ENCODE measurements around the gene POLR3H.

Gene POLR3H

GRCh38 chr22:41481131-41481830, 63.0 kb downstream of the POLR3H start:
- DNase-seq (ENCODE audit: low read depth) = no peak

- no peak for DNase-seq (ENCODE audit: low read depth)
Observed at GRCh38 chr22:41480397-41480735, 63.9 kb downstream of the POLR3H start.

GRCh38 chr22:41479671-41480396, 64.4 kb downstream of the POLR3H start:
- DNase-seq (ENCODE audit: low read depth) = no peak

GRCh38 chr22:41478891-41479521, 65.3 kb downstream of the POLR3H start:
- no peak for DNase-seq (ENCODE audit: low read depth)

- DNase-seq (ENCODE audit: low read depth) = no peak
Observed at GRCh38 chr22:41478473-41478872, 65.8 kb downstream of the POLR3H start.

Measured in activated T-helper 9 cell treated with anti-CD3 and anti-CD28 coated beads, Interleukin-2, amount 50 U/mL, for 16 hours (primary cell).